AG04449 (cell line): ENCODE data around the gene USP49.

Source experiments
- CTCF ChIA-PET: fragments of 350-600 bp; formaldehyde crosslinking; extraction: SDS; loops from one replicate; lab custom pipeline; 2021; ENCODE audit warnings: antibody characterized with exemption; lab: Yijun Ruan, JAX
- POLR2A ChIA-PET: fragments of 400-600, 350-600 bp; formaldehyde crosslinking; extraction: SDS; loops from one replicate; lab custom pipeline; 2020; ENCODE audit warnings: antibody characterized with exemption, inconsistent platforms; lab: Yijun Ruan, JAX
- DNase-seq: peaks from one replicate; pipeline ENCODE4 v3.0.0-alpha.2; 2010; ENCODE audit warnings: low read depth, low spot score
- H3K4me3 ChIP-seq: 2 replicates; pipeline ENCODE4 v1.5.1; 2011; ENCODE audit warnings: low read depth, mild to moderate bottlenecking, control low read depth, low read length
- CTCF ChIP-seq: IDR thresholded peaks from one replicate; pipeline ENCODE4 v1.5.1; 2011; ENCODE audit warnings: mild to moderate bottlenecking, moderate library complexity, low read length, control low read depth, inconsistent platforms; ENCODE audit not compliant: insufficient read depth; ENCODE audit errors: missing control alignments

The USP49 gene

GRCh38 chr6:41940759-41941279 lies 45.6 kb upstream of the USP49 start:
- POLR2A ChIA-PET: no interaction called here
- CTCF ChIA-PET: interaction anchor here (1.0 to 15.2 kb wide), 8 partner anchors 8 to 155 kb away, joined by 3 to 341 read pairs (median 8); partner anchors contain the start of genes BYSL, MED20 and TOMM6
- no peak for DNase-seq
- TF ChIP-seq CTCF: no peak
- H3K4me3 ChIP-seq: peak overlapping the region; percentile 96

- no peak for DNase-seq
- ChIA-PET POLR2A (interaction anchor here (0.6 to 1.7 kb wide), 3 partner anchors 19 to 237 kb away, joined by 3 to 4 read pairs (median 4); partner anchors contain the start of genes BYSL and MED20), CTCF (interaction anchor here (0.6 to 15.2 kb wide), 10 partner anchors 10 to 154 kb away, joined by 3 to 341 read pairs (median 8); partner anchors contain the start of genes BYSL, MED20, TAF8 and TOMM6)
- TF ChIP-seq CTCF: no peak
- peak overlapping the region; percentile 96 for H3K4me3 ChIP-seq
Measured at GRCh38 chr6:41939848-41940758, 44.9 kb upstream of the USP49 start.

- CTCF ChIA-PET: interaction anchor here (1.0 to 15.2 kb wide), 8 partner anchors 13 to 153 kb away, joined by 3 to 341 read pairs (median 30); partner anchors contain the start of genes BYSL, MED20, TAF8 and TOMM6
Measured at GRCh38 chr6:41939176-41939847, 44.1 kb upstream of the USP49 start.

GRCh38 chr6:41938590-41939175 lies 43.5 kb upstream of the USP49 start:
- no peak for TF ChIP-seq CTCF
- POLR2A ChIA-PET: interaction anchor here (1.3 to 1.7 kb wide), 2 partner anchors 18 to 152 kb away, joined by 4 read pairs; partner anchors contain the start of genes BYSL and MED20
- no peak for DNase-seq
- CTCF ChIA-PET: interaction anchor here (1.0 to 15.2 kb wide), 8 partner anchors 13 to 153 kb away, joined by 3 to 341 read pairs (median 30); partner anchors contain the start of genes BYSL, MED20 and TOMM6
- peak overlapping the region; percentile 21 for H3K4me3 ChIP-seq

More at GRCh38 chr6:41939176-41939847, 44.1 kb upstream of the USP49 start:
- no peak for TF ChIP-seq CTCF
- no peak for DNase-seq
- POLR2A ChIA-PET: interaction anchor here (0.6 to 1.7 kb wide), 4 partner anchors 10 to 237 kb away, joined by 3 to 4 read pairs (median 4); partner anchors contain the start of genes BYSL and MED20
- H3K4me3 ChIP-seq: peak overlapping the region; percentile 96

GRCh38 chr6:41937861-41938574 lies 42.8 kb upstream of the USP49 start:
- DNase-seq: no peak
- ChIA-PET CTCF (interaction anchor here (0.9 to 15.2 kb wide), 11 partner anchors 12 to 152 kb away, joined by 3 to 341 read pairs (median 9); partner anchors contain the start of genes BYSL, MED20 and TOMM6), POLR2A (no interaction called here)
- TF ChIP-seq CTCF: no peak
- H3K4me3 ChIP-seq: no peak overlapping the region
